ENCODE data around the gene HS3ST4.

The HS3ST4 gene

GRCh38 chr16:25691519-25692091 lies at the start of gene HS3ST4:
HS3ST4 (plus strand) TSS chr16:25691959.
- Histone ChIP-seq H3K9me3 (ENCODE audit: control insufficient read depth in 1 of 2, low read length in 2 of 2) (no peaks in the 10 kb centered on the region), H3K36me3 (ENCODE audit: control insufficient read depth in 1 of 2, insufficient read depth in 2 of 2, low read length in 2 of 2) (no peaks in the 10 kb centered on the region), H3K9ac (ENCODE audit: low read depth in 1 of 2, low read length in 2 of 2) (no peak within 1 kb of the TSS), H3K27me3 (ENCODE audit: control insufficient read depth in 1 of 2, insufficient read depth in 2 of 2, low read length in 2 of 2) (peaks cover 37 to 57% of the 10 kb centered on the region in 2 donors), H3K4me3 (ENCODE audit: low read depth in 1 of 2, low read length in 2 of 2) (peak within 1 kb of the TSS; percentile 15 to 21), H3K27ac (ENCODE audit: low read depth, low read length) (no peak within 1 kb of the TSS), H3K4me1 (ENCODE audit: control insufficient read depth in 1 of 2, insufficient read depth in 2 of 2, low read length in 2 of 2) (peaks cover 7 to 11% of the 10 kb centered on the region in 2 donors)

DNA sequence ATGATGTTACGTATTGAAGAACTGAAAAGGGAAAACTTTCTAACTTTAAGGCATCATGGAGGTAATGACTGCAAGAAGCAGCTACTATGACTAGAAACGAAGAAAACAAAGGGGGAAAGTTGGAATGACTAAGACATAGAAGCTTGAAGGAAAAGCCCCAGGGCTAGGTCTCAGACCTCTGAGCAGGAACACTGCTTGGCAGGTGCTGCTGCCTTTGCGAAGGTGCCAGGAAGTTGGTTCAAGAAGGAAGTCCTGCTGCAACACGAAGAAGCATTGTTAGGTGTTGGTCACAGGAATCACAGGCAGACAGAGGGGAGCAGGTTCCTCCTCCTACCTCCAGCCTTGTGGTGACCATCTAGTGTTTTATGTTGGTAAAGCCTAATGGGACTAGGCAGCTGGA lies 48.1 kb upstream of the HS3ST4 start:
- Histone ChIP-seq H3K9ac (ENCODE audit: low read depth in 1 of 2, low read length in 2 of 2) (no peak overlapping the region), H3K4me1 (ENCODE audit: control insufficient read depth in 1 of 2, insufficient read depth in 2 of 2, low read length in 2 of 2) (no peaks in the 10 kb centered on the region), H3K27me3 (ENCODE audit: control insufficient read depth in 1 of 2, insufficient read depth in 2 of 2, low read length in 2 of 2) (no peaks in the 10 kb centered on the region), H3K36me3 (ENCODE audit: control insufficient read depth in 1 of 2, insufficient read depth in 2 of 2, low read length in 2 of 2) (no peaks in the 10 kb centered on the region), H3K4me3 (ENCODE audit: low read depth in 1 of 2, low read length in 2 of 2) (no peak overlapping the region), H3K9me3 (ENCODE audit: control insufficient read depth in 1 of 2, low read length in 2 of 2) (no peaks in the 10 kb centered on the region), H3K27ac (ENCODE audit: low read depth, low read length) (no peak overlapping the region)

DNA sequence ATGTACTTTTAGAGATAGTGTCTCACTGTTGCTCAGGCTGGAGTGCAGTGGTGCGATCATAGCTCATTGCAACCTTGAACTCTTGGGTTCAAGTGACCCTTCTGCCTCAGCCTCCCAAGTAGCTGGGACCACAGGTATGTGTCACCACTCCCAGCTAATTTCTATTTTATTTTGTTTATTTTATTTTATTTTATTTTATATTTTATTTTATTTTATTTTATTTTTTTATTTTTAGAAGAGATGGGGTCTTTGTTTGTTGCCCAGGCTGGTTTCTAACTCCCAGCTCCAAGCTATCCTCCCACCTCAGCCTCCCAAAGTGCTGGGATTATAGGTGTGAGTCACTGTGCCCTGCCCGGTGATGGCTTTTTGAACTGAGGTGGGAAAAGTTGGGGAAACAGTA lies 35.1 kb upstream of the HS3ST4 start:
- H3K4me3 ChIP-seq (ENCODE audit: low read depth in 1 of 2, low read length in 2 of 2): no peak overlapping the region
- no peaks in the 10 kb centered on the region for H3K36me3 ChIP-seq (ENCODE audit: control insufficient read depth in 1 of 2, insufficient read depth in 2 of 2, low read length in 2 of 2)
- no peak overlapping the region for H3K27ac ChIP-seq (ENCODE audit: low read depth, low read length)
- no peaks in the 10 kb centered on the region for H3K27me3 ChIP-seq (ENCODE audit: control insufficient read depth in 1 of 2, insufficient read depth in 2 of 2, low read length in 2 of 2)
- no peak overlapping the region for H3K9ac ChIP-seq (ENCODE audit: low read depth in 1 of 2, low read length in 2 of 2)
- no peaks in the 10 kb centered on the region for H3K4me1 ChIP-seq (ENCODE audit: control insufficient read depth in 1 of 2, insufficient read depth in 2 of 2, low read length in 2 of 2)
- no peaks in the 10 kb centered on the region for H3K9me3 ChIP-seq (ENCODE audit: control insufficient read depth in 1 of 2, low read length in 2 of 2)

- no peak overlapping the region for H3K4me3 ChIP-seq (ENCODE audit: low read depth in 1 of 2, low read length in 2 of 2)
- H3K27ac ChIP-seq (ENCODE audit: low read depth, low read length): no peak overlapping the region
- no peaks in the 10 kb centered on the region for H3K4me1 ChIP-seq (ENCODE audit: control insufficient read depth in 1 of 2, insufficient read depth in 2 of 2, low read length in 2 of 2)
- H3K36me3 ChIP-seq (ENCODE audit: control insufficient read depth in 1 of 2, insufficient read depth in 2 of 2, low read length in 2 of 2): no peaks in the 10 kb centered on the region
- no peaks in the 10 kb centered on the region for H3K9me3 ChIP-seq (ENCODE audit: control insufficient read depth in 1 of 2, low read length in 2 of 2)
- H3K9ac ChIP-seq (ENCODE audit: low read depth in 1 of 2, low read length in 2 of 2): no peak overlapping the region
- no peaks in the 10 kb centered on the region for H3K27me3 ChIP-seq (ENCODE audit: control insufficient read depth in 1 of 2, insufficient read depth in 2 of 2, low read length in 2 of 2)
These were observed 14.9 kb upstream of the HS3ST4 start for GRCh38 chr16:25676820-25677219.

- Histone ChIP-seq H3K36me3 (ENCODE audit: control insufficient read depth in 1 of 2, insufficient read depth in 2 of 2, low read length in 2 of 2) (no peaks in the 10 kb centered on the region), H3K27ac (ENCODE audit: low read depth, low read length) (no peak overlapping the region), H3K4me1 (ENCODE audit: control insufficient read depth in 1 of 2, insufficient read depth in 2 of 2, low read length in 2 of 2) (no peaks in the 10 kb centered on the region), H3K27me3 (ENCODE audit: control insufficient read depth in 1 of 2, insufficient read depth in 2 of 2, low read length in 2 of 2) (no peaks in the 10 kb centered on the region), H3K9me3 (ENCODE audit: control insufficient read depth in 1 of 2, low read length in 2 of 2) (no peaks in the 10 kb centered on the region), H3K4me3 (ENCODE audit: low read depth in 1 of 2, low read length in 2 of 2) (no peak overlapping the region), H3K9ac (ENCODE audit: low read depth in 1 of 2, low read length in 2 of 2) (no peak overlapping the region)
These were observed 12.2 kb upstream of the HS3ST4 start for GRCh38 chr16:25679511-25679910.

DNA sequence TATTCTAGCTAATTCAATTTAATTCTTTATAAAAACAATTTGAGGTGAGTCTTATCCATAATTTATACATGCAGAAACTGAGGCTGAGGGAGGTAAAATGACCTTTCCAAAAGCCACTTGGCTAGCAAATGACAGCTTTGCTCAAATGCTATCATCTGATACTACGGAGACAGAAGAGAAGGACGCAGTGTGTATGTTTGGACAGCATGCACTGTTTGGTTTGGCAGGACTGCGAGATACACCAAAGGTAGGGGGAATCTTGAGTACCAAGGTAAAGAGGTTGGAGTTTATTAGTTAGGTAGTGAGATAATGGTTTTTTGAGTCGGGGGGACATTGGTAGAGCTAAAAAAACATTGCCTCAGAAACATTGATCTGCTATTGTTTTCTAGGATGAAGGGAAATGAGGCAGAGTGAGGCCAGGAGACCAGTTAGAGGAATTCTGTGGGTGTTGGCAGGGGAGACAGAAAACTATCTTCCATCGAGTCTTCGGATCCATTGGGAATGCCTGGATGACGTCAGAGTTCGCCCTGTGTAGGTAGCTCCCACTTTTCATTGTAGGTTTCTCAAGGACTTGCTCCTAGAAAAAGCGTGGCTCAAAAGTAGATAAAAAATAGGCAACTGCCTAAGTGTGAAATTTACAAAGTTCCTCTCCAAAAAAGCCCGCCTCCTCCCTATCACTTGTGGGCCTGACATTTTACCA lies 2.5 kb upstream of the HS3ST4 start:
- Histone ChIP-seq H3K27me3 (ENCODE audit: control insufficient read depth in 1 of 2, insufficient read depth in 2 of 2, low read length in 2 of 2) (peaks cover 19 to 36% of the 10 kb centered on the region in 2 donors), H3K4me3 (ENCODE audit: low read depth in 1 of 2, low read length in 2 of 2) (no peak overlapping the region), H3K9ac (ENCODE audit: low read depth in 1 of 2, low read length in 2 of 2) (no peak overlapping the region), H3K9me3 (ENCODE audit: control insufficient read depth in 1 of 2, low read length in 2 of 2) (no peaks in the 10 kb centered on the region), H3K27ac (ENCODE audit: low read depth, low read length) (no peak overlapping the region), H3K4me1 (ENCODE audit: control insufficient read depth in 1 of 2, insufficient read depth in 2 of 2, low read length in 2 of 2) (peaks cover 7 to 11% of the 10 kb centered on the region in 2 donors), H3K36me3 (ENCODE audit: control insufficient read depth in 1 of 2, insufficient read depth in 2 of 2, low read length in 2 of 2) (no peaks in the 10 kb centered on the region)

GRCh38 chr16:25690552-25691143 lies 1.1 kb upstream of the HS3ST4 start:
- Histone ChIP-seq H3K9ac (ENCODE audit: low read depth in 1 of 2, low read length in 2 of 2) (no peak overlapping the region), H3K9me3 (ENCODE audit: control insufficient read depth in 1 of 2, low read length in 2 of 2) (no peaks in the 10 kb centered on the region), H3K4me1 (ENCODE audit: control insufficient read depth in 1 of 2, insufficient read depth in 2 of 2, low read length in 2 of 2) (peaks cover 7 to 11% of the 10 kb centered on the region in 2 donors), H3K4me3 (ENCODE audit: low read depth in 1 of 2, low read length in 2 of 2) (no peak overlapping the region), H3K27me3 (ENCODE audit: control insufficient read depth in 1 of 2, insufficient read depth in 2 of 2, low read length in 2 of 2) (peaks cover 32 to 49% of the 10 kb centered on the region in 2 donors), H3K27ac (ENCODE audit: low read depth, low read length) (no peak overlapping the region), H3K36me3 (ENCODE audit: control insufficient read depth in 1 of 2, insufficient read depth in 2 of 2, low read length in 2 of 2) (no peaks in the 10 kb centered on the region)

- H3K9me3 ChIP-seq (ENCODE audit: control insufficient read depth in 1 of 2, low read length in 2 of 2): no peaks in the 10 kb centered on the region
- H3K27me3 ChIP-seq (ENCODE audit: control insufficient read depth in 1 of 2, insufficient read depth in 2 of 2, low read length in 2 of 2): peaks cover 37 to 57% of the 10 kb centered on the region in 2 donors
- H3K4me1 ChIP-seq (ENCODE audit: control insufficient read depth in 1 of 2, insufficient read depth in 2 of 2, low read length in 2 of 2): peaks cover 7 to 11% of the 10 kb centered on the region in 2 donors
- no peaks in the 10 kb centered on the region for H3K36me3 ChIP-seq (ENCODE audit: control insufficient read depth in 1 of 2, insufficient read depth in 2 of 2, low read length in 2 of 2)
- H3K9ac ChIP-seq (ENCODE audit: low read depth in 1 of 2, low read length in 2 of 2): no peak overlapping the region
- no peak overlapping the region for H3K27ac ChIP-seq (ENCODE audit: low read depth, low read length)
- no peak overlapping the region for H3K4me3 ChIP-seq (ENCODE audit: low read depth in 1 of 2, low read length in 2 of 2)
These were observed 587 bp downstream of the HS3ST4 start for GRCh38 chr16:25692351-25692741.

GRCh38 chr16:25692742-25693508 lies 1.2 kb downstream of the HS3ST4 start:
- Histone ChIP-seq H3K4me3 (ENCODE audit: low read depth in 1 of 2, low read length in 2 of 2) (no peak overlapping the region), H3K9ac (ENCODE audit: low read depth in 1 of 2, low read length in 2 of 2) (no peak overlapping the region), H3K4me1 (ENCODE audit: control insufficient read depth in 1 of 2, insufficient read depth in 2 of 2, low read length in 2 of 2) (peaks cover 7 to 11% of the 10 kb centered on the region in 2 donors), H3K36me3 (ENCODE audit: control insufficient read depth in 1 of 2, insufficient read depth in 2 of 2, low read length in 2 of 2) (no peaks in the 10 kb centered on the region), H3K27ac (ENCODE audit: low read depth, low read length) (no peak overlapping the region), H3K9me3 (ENCODE audit: control insufficient read depth in 1 of 2, low read length in 2 of 2) (no peaks in the 10 kb centered on the region), H3K27me3 (ENCODE audit: control insufficient read depth in 1 of 2, insufficient read depth in 2 of 2, low read length in 2 of 2) (peaks cover 37 to 57% of the 10 kb centered on the region in 2 donors)

- Histone ChIP-seq H3K27ac (ENCODE audit: low read depth, low read length) (no peak overlapping the region), H3K9ac (ENCODE audit: low read depth in 1 of 2, low read length in 2 of 2) (no peak overlapping the region), H3K4me3 (ENCODE audit: low read depth in 1 of 2, low read length in 2 of 2) (no peak overlapping the region), H3K27me3 (ENCODE audit: control insufficient read depth in 1 of 2, insufficient read depth in 2 of 2, low read length in 2 of 2) (peaks cover 37 to 57% of the 10 kb centered on the region in 2 donors), H3K4me1 (ENCODE audit: control insufficient read depth in 1 of 2, insufficient read depth in 2 of 2, low read length in 2 of 2) (peaks cover 7 to 11% of the 10 kb centered on the region in 2 donors), H3K36me3 (ENCODE audit: control insufficient read depth in 1 of 2, insufficient read depth in 2 of 2, low read length in 2 of 2) (no peaks in the 10 kb centered on the region), H3K9me3 (ENCODE audit: control insufficient read depth in 1 of 2, low read length in 2 of 2) (no peaks in the 10 kb centered on the region)
These were observed 1.9 kb downstream of the HS3ST4 start for GRCh38 chr16:25693631-25694030.
